ENCODE results near the gene CBX8. TPM values are rescaled to one million over a fixed set of nuclear protein-coding genes. Genes with fewer than 3 reads are reported as not detected.

The CBX8 gene
- total and polyA plus RNA-seq, 2 of the 13 experiments (the other 11 are each of a cell fraction or from before 2014, with no cell fraction given) = 0.34 to 12.6 TPM

DNA sequence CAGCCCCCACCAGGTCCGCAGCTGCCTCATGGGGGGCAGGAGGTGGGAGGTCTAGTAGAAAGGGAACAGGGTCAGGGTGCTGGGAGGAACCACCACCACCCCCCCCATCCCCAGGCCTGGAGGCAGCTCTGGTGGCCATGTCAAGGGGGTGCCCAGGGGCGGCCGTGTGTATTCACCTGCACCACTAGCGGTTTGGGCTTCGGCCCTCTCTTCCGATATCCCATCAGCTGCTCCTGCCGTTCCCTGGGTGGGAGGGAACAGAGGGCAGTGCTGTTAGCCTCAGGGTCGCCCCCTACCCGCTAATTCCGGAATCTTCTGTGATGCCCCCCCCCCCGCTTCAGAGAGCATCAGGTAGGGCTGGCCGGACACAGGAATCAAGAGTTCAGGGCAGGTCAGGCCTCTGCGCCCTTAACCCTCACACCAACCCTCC lies 38.6 kb upstream of the CBX8 start (continued):
- TF ChIP-seq UBTF (CRISPR knock-in tag; IDR thresholded peaks at IDR 0.05) = peak; percentile 14; the same call in 1 of the 2 replicates
- TF ChIP-seq, protein P1, sequence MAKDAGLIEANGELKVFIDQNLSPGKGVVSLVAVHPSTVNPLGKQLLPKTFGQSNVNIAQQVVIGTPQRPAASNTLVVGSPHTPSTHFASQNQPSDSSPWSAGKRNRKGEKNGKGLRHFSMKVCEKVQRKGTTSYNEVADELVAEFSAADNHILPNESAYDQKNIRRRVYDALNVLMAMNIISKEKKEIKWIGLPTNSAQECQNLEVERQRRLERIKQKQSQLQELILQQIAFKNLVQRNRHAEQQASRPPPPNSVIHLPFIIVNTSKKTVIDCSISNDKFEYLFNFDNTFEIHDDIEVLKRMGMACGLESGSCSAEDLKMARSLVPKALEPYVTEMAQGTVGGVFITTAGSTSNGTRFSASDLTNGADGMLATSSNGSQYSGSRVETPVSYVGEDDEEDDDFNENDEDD (CRISPR knock-in tag; IDR thresholded peaks at IDR 0.05; ENCODE audit: borderline replicate concordance) = no peak
- no peak for TF ChIP-seq IRX3 (CRISPR knock-in tag; IDR thresholded peaks at IDR 0.05; ENCODE audit: borderline replicate concordance, low read depth)
- TF ChIP-seq ZMYM4 (CRISPR knock-in tag; IDR thresholded peaks at IDR 0.05) = no peak
- TF ChIP-seq, protein P2, sequence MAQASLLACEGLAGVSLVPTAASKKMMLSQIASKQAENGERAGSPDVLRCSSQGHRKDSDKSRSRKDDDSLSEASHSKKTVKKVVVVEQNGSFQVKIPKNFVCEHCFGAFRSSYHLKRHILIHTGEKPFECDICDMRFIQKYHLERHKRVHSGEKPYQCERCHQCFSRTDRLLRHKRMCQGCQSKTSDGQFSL (CRISPR knock-in tag; IDR thresholded peaks at IDR 0.05) = peak; percentile 92
- TF ChIP-seq TCF12 (IDR thresholded peaks at IDR 0.05) = no peak
- TF ChIP-seq TCF12 (CRISPR knock-in tag; IDR thresholded peaks at IDR 0.05) = 0 out of 2 replicates have a peak, but pooled peaks have one; percentile 12
- TF ChIP-seq, protein P3, sequence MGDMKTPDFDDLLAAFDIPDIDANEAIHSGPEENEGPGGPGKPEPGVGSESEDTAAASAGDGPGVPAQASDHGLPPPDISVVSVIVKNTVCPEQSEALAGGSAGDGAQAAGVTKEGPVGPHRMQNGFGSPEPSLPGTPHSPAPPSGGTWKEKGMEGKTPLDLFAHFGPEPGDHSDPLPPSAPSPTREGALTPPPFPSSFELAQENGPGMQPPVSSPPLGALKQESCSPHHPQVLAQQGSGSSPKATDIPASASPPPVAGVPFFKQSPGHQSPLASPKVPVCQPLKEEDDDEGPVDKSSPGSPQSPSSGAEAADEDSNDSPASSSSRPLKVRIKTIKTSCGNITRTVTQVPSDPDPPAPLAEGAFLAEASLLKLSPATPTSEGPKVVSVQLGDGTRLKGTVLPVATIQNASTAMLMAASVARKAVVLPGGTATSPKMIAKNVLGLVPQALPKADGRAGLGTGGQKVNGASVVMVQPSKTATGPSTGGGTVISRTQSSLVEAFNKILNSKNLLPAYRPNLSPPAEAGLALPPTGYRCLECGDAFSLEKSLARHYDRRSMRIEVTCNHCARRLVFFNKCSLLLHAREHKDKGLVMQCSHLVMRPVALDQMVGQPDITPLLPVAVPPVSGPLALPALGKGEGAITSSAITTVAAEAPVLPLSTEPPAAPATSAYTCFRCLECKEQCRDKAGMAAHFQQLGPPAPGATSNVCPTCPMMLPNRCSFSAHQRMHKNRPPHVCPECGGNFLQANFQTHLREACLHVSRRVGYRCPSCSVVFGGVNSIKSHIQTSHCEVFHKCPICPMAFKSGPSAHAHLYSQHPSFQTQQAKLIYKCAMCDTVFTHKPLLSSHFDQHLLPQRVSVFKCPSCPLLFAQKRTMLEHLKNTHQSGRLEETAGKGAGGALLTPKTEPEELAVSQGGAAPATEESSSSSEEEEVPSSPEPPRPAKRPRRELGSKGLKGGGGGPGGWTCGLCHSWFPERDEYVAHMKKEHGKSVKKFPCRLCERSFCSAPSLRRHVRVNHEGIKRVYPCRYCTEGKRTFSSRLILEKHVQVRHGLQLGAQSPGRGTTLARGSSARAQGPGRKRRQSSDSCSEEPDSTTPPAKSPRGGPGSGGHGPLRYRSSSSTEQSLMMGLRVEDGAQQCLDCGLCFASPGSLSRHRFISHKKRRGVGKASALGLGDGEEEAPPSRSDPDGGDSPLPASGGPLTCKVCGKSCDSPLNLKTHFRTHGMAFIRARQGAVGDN (CRISPR knock-in tag; IDR thresholded peaks at IDR 0.05) = peak; percentile 64; the same call in 1 of the 2 replicates
- TF ChIP-seq GLI4 (CRISPR knock-in tag; IDR thresholded peaks at IDR 0.05; ENCODE audit: borderline replicate concordance) = no peak
- TF ChIP-seq, protein P4, sequence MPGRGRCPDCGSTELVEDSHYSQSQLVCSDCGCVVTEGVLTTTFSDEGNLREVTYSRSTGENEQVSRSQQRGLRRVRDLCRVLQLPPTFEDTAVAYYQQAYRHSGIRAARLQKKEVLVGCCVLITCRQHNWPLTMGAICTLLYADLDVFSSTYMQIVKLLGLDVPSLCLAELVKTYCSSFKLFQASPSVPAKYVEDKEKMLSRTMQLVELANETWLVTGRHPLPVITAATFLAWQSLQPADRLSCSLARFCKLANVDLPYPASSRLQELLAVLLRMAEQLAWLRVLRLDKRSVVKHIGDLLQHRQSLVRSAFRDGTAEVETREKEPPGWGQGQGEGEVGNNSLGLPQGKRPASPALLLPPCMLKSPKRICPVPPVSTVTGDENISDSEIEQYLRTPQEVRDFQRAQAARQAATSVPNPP (CRISPR knock-in tag; IDR thresholded peaks at IDR 0.05) = no peak
- TF ChIP-seq SSRP1 (CRISPR knock-in tag; IDR thresholded peaks at IDR 0.05) = no peak
- no peak for TF ChIP-seq ISL2 (CRISPR knock-in tag; IDR thresholded peaks at IDR 0.05)
- no peak for TF ChIP-seq PAWR (CRISPR knock-in tag; IDR thresholded peaks at IDR 0.05; ENCODE audit: borderline replicate concordance)
- TF ChIP-seq KLF9 (CRISPR knock-in tag; IDR thresholded peaks at IDR 0.05; ENCODE audit: low read depth) = no peak
- no peak for TF ChIP-seq ZNF589 (CRISPR knock-in tag; conservative IDR thresholded peaks at IDR 0.05)
- TF ChIP-seq ZNF672 (CRISPR knock-in tag; IDR thresholded peaks at IDR 0.05) = no peak
- TF ChIP-seq ZNF550 (CRISPR knock-in tag; IDR thresholded peaks at IDR 0.05; ENCODE audit: borderline replicate concordance) = no peak
- TF ChIP-seq POLR2A (IDR thresholded peaks at IDR 0.05; ENCODE audit: insufficient read depth in 1 of 2, low read depth in 2 of 2, low read length in 2 of 2) = peak in 1 of 2 experiments; percentile 17; a peak in 1 of 4 replicates
- no peak for TF ChIP-seq ZNF264 (CRISPR knock-in tag; IDR thresholded peaks at IDR 0.05)
- no peak for TF ChIP-seq CHD4 (IDR thresholded peaks at IDR 0.05; ENCODE audit: borderline replicate concordance, low read length)
- TF ChIP-seq POGZ (CRISPR knock-in tag; IDR thresholded peaks at IDR 0.05) = no peak

Measured in HepG2 (cell line).